CD14-positive monocyte (primary cell): ENCODE data around the gene HOXB13. TPM values are rescaled to one million over a fixed set of nuclear protein-coding genes. Genes with fewer than 3 reads are reported as not detected.
A peak's percentile ranks its signal among the peaks of the same experiment; 100 is the strongest.

Experiments
- DNase-seq, 3 donors: peaks; one replicate each; pipeline ENCODE4 v3.0.0-alpha.2; 2011 to 2022
- H2AFZ ChIP-seq: 2 replicates; pipeline ENCODE4 v1.6.0; 2012; ENCODE audit warnings: mild to moderate bottlenecking, low read depth, low read length, inconsistent platforms; ENCODE audit not compliant: insufficient read depth, poor library complexity, severe bottlenecking
- H3K27ac ChIP-seq, 2 donors: 1 replicate in 1 of 2; 2 replicates in 1 of 2; pipeline ENCODE4 v1.5.1; 2012 to 2013; ENCODE audit warnings: low read length in 2 of 2, control low read depth in 1 of 2, inconsistent platforms in 1 of 2, low read depth in 1 of 2, mild to moderate bottlenecking in 1 of 2
- H3K27me3 ChIP-seq, 2 donors: one replicate each; pipeline versions ENCODE4 v1.6.0 to v1.6.1; 2011 to 2013; ENCODE audit warnings: low read length in 2 of 2; ENCODE audit not compliant: control insufficient read depth in 2 of 2, insufficient read depth in 2 of 2
- H3K36me3 ChIP-seq, 2 donors: replicated peaks in 1 of 2; 1 replicate in 1 of 2; 2 replicates in 1 of 2; pipeline versions ENCODE4 v1.5.1 to v1.6.1; 2012 to 2013; ENCODE audit warnings: low read length in 2 of 2, control low read depth in 1 of 2, inconsistent platforms in 1 of 2, mild to moderate bottlenecking in 1 of 2; ENCODE audit not compliant: insufficient read depth in 2 of 2, control insufficient read depth in 1 of 2
- H3K4me1 ChIP-seq, 2 donors: 1 replicate in 1 of 2; 2 replicates in 1 of 2; pipeline versions ENCODE4 v1.5.1 to v1.6.1; 2012 to 2013; ENCODE audit warnings: low read length in 2 of 2, control low read depth in 1 of 2, inconsistent platforms in 1 of 2, mild to moderate bottlenecking in 1 of 2, moderate library complexity in 1 of 2; ENCODE audit not compliant: insufficient read depth in 2 of 2, control insufficient read depth in 1 of 2
- H3K4me2 ChIP-seq: replicated peaks from 2 replicates; pipeline ENCODE3; 2012; ENCODE audit warnings: low read length, moderate library complexity, mild to moderate bottlenecking; ENCODE audit not compliant: poor library complexity, severe bottlenecking; ENCODE audit errors: extremely low read depth
- H3K4me3 ChIP-seq, 3 experiments: fragments of 200-600 bp in 1 of 3; sonication (generic) in 1 of 3; replicated peaks in 1 of 3; 1 replicate in 2 of 3; 2 replicates in 1 of 3; pipeline ENCODE4 v1.5.1; 2011 to 2013; ENCODE audit warnings: low read length in 3 of 3, mild to moderate bottlenecking in 3 of 3, control low read depth in 2 of 3, low read depth in 2 of 3, inconsistent platforms in 1 of 3, moderate library complexity in 1 of 3
- H3K79me2 ChIP-seq: 2 replicates; pipeline ENCODE4 v1.6.0; 2012; ENCODE audit warnings: mild to moderate bottlenecking, control low read depth, inconsistent platforms, low read length, moderate library complexity; ENCODE audit not compliant: insufficient read depth
- H3K9ac ChIP-seq: 2 replicates; pipeline ENCODE4 v1.6.0; 2017; ENCODE audit warnings: low read length, mild to moderate bottlenecking; ENCODE audit not compliant: insufficient read depth, poor library complexity, severe bottlenecking
- H3K9me3 ChIP-seq, 2 donors: replicated peaks in 1 of 2; 1 replicate in 1 of 2; 2 replicates in 1 of 2; pipeline versions ENCODE4 v1.5.1 to v1.6.1; 2012 to 2013; ENCODE audit warnings: low read length in 2 of 2, control low read depth in 1 of 2; ENCODE audit not compliant: control insufficient read depth in 1 of 2, insufficient read depth in 1 of 2
- H4K20me1 ChIP-seq: 2 replicates; pipeline ENCODE4 v1.6.0; 2012; ENCODE audit warnings: mild to moderate bottlenecking, low read length, control low read depth, moderate library complexity; ENCODE audit not compliant: insufficient read depth
- H3K27ac Mint-ChIP-seq, 7 donors: one replicate each; pipeline ENCODE4 v1.8.0; 2020; ENCODE audit warnings: mild to moderate bottlenecking in 7 of 7, mixed read lengths in 7 of 7, moderate library complexity in 6 of 7, inconsistent platforms in 2 of 7
- H3K27me3 Mint-ChIP-seq, 3 donors: one replicate each; pipeline ENCODE4 v1.8.0; 2021 to 2022; ENCODE audit warnings: low read depth in 3 of 3, mild to moderate bottlenecking in 3 of 3, mixed read lengths in 3 of 3, moderate library complexity in 3 of 3, inconsistent platforms in 1 of 3
- H3K36me3 Mint-ChIP-seq, 2 donors: one replicate each; pipeline ENCODE4 v1.8.0; 2020; ENCODE audit warnings: mixed read lengths in 2 of 2, inconsistent platforms in 1 of 2, mild to moderate bottlenecking in 1 of 2
- H3K4me1 Mint-ChIP-seq: one replicate; pipeline ENCODE4 v1.8.0; 2020; ENCODE audit warnings: mild to moderate bottlenecking, mixed read lengths
- H3K4me3 Mint-ChIP-seq, 2 donors: one replicate each; pipeline ENCODE4 v1.8.0; 2020; ENCODE audit warnings: mild to moderate bottlenecking in 2 of 2, mixed read lengths in 2 of 2, moderate library complexity in 1 of 2
- H3K9me3 Mint-ChIP-seq, 7 donors: one replicate each; pipeline ENCODE4 v1.8.0; 2020 to 2022; ENCODE audit warnings: mixed read lengths in 7 of 7, mild to moderate bottlenecking in 6 of 7, moderate library complexity in 6 of 7, inconsistent platforms in 2 of 7
- WGBS: methylation state at CpG from one replicate; pipeline ENCODE4 v1.1.5; 2013; ENCODE audit warnings: missing lambda C conversion rate; ENCODE audit not compliant: insufficient coverage; 5-methylcytosine and 5-hydroxymethylcytosine counted together
- intact Hi-C, 2 donors: fragments of 100-400 bp; cut with micrococcal nuclease; formaldehyde crosslinking; loops; one replicate each; pipeline versions ENCODE4 v1.15.0 to v1.15.1; 2023
- polyA plus RNA-seq, 3 donors: library from polyadenylated mRNA; depleted of rRNA in 1 of 3; unstranded in 2 of 3; stranded (reverse) in 1 of 3; fragments of 300-500 nt in 2 of 3; fragments of >200 nt in 1 of 3; fragmentation: Illumina TruSeq in 2 of 3; gene quantifications; 1 replicate in 2 of 3; 2 replicates in 1 of 3; pipeline ENCODE4 v1.2.3, GENCODE V29; 2012 to 2021
- TF ChIP-seq, protein P1 (sequence below): fragments of 200-600 bp; IDR thresholded peaks from one replicate; pipeline ENCODE4 v1.8.0; 2022; ENCODE audit warnings: antibody characterized with exemption, mild to moderate bottlenecking

Gene HOXB13
- polyA plus RNA-seq, 3 donors: not detected

GRCh38 chr17:48748718-48749566 lies 20.4 kb upstream of the HOXB13 start:
- TF ChIP-seq, protein P1, sequence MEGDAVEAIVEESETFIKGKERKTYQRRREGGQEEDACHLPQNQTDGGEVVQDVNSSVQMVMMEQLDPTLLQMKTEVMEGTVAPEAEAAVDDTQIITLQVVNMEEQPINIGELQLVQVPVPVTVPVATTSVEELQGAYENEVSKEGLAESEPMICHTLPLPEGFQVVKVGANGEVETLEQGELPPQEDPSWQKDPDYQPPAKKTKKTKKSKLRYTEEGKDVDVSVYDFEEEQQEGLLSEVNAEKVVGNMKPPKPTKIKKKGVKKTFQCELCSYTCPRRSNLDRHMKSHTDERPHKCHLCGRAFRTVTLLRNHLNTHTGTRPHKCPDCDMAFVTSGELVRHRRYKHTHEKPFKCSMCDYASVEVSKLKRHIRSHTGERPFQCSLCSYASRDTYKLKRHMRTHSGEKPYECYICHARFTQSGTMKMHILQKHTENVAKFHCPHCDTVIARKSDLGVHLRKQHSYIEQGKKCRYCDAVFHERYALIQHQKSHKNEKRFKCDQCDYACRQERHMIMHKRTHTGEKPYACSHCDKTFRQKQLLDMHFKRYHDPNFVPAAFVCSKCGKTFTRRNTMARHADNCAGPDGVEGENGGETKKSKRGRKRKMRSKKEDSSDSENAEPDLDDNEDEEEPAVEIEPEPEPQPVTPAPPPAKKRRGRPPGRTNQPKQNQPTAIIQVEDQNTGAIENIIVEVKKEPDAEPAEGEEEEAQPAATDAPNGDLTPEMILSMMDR: no peak
- no peaks in the 10 kb centered on the region for H3K36me3 ChIP-seq
- no peak overlapping the region for H3K4me3 ChIP-seq
- peaks cover 0 to 39% (median 11%) of the 10 kb centered on the region in 7 donors for H3K9me3 Mint-ChIP-seq
- no peak overlapping the region for H3K27ac ChIP-seq
- peaks cover 95 to 98% (median 96%) of the 10 kb centered on the region in 3 donors for H3K27me3 Mint-ChIP-seq
- H2AFZ ChIP-seq: no peak overlapping the region
- H3K79me2 ChIP-seq: no peaks in the 10 kb centered on the region
- H3K4me1 ChIP-seq: peaks cover 0 to 1% of the 10 kb centered on the region in 2 donors
- no peak for DNase-seq
- 33% methylated on average over 1 of the region's 16 CpGs for WGBS
- intact Hi-C loops: no loop called here
- H3K9me3 ChIP-seq: peaks cover 0 to 52% of the 10 kb centered on the region in 2 donors
- peaks cover 3 to 15% of the 10 kb centered on the region in 2 donors for H3K36me3 Mint-ChIP-seq
- H4K20me1 ChIP-seq: no peaks in the 10 kb centered on the region
- peak overlapping the region in 1 of 2 donors; percentile 79 for H3K4me3 Mint-ChIP-seq
- H3K4me1 Mint-ChIP-seq: peaks cover 33% of the 10 kb centered on the region
- no peak overlapping the region for H3K27ac Mint-ChIP-seq
- H3K4me2 ChIP-seq: no peak overlapping the region
- H3K9ac ChIP-seq: no peak overlapping the region
- H3K27me3 ChIP-seq: peaks cover 100% of the 10 kb centered on the region in 2 donors

DNA sequence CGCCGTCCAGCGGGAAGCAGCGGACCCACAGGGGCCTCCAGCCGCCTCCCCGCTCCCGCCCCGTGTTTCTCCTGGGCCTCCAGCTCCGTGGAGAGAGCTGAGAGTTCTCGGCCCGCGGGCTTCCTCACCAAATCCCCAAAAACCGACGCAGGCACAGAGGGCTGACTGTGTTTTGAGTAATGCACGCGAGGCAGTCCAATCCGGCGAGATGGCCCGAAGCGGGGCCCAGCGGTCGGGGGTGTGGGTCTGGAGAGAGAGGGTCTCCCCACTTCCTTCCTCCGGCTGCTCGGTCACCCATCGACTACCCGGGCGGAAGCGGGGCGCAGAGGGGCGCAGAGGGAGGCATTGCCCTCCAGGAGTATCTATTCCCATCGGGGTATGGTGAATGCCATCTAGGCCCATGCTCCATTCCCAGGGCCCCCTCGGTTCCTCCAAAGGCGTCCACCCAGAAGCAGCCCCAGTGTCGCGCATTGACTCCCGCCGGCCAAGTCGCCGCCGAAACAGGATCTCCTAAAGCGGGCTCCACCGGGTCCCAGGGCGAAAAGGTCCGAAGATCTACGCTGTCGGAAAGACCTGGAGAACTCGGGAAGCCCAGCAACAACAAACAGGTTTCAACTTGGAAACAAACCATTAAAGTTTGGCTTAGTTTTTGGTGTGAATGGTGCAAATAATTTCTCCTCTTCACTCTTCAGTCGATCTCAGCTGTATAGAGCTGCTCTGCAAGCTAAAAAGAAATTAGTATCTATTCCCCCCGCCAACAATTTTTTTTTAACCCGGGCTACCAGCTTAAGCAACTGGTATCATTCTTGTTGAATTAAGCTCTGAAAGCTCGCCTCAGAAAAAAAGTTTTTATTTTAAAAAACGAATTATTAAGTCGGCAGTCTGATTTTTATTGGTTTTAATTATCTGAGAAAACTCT lies 19.2 kb upstream of the HOXB13 start:
- H3K4me1 ChIP-seq: no peaks in the 10 kb centered on the region
- peaks cover 0 to 51% of the 10 kb centered on the region in 2 donors for H3K9me3 ChIP-seq
- H3K27ac ChIP-seq: no peak overlapping the region
- no peak overlapping the region for H3K4me2 ChIP-seq
- TF ChIP-seq, protein P1: no peak
- no peak overlapping the region for H3K9ac ChIP-seq
- H3K4me3 ChIP-seq: no peak overlapping the region
- peak overlapping the region in 1 of 2 donors; percentile 59 for H3K4me3 Mint-ChIP-seq
- peaks cover 23% of the 10 kb centered on the region for H3K4me1 Mint-ChIP-seq
- H3K27me3 Mint-ChIP-seq: peaks cover 95 to 98% (median 96%) of the 10 kb centered on the region in 3 donors
- no peaks in the 10 kb centered on the region for H3K36me3 ChIP-seq
- peaks cover 0 to 27% (median 5%) of the 10 kb centered on the region in 7 donors for H3K9me3 Mint-ChIP-seq
- DNase-seq: no peak
- no peak overlapping the region for H2AFZ ChIP-seq
- 10% methylated on average over 25 of the region's 53 CpGs for WGBS
- H3K79me2 ChIP-seq: no peaks in the 10 kb centered on the region
- H3K27me3 ChIP-seq: peaks cover 100% of the 10 kb centered on the region in 2 donors
- intact Hi-C loops: no loop called here
- no peak overlapping the region for H3K27ac Mint-ChIP-seq
- no peaks in the 10 kb centered on the region for H4K20me1 ChIP-seq
- H3K36me3 Mint-ChIP-seq: peaks cover 3 to 10% of the 10 kb centered on the region in 2 donors
